Caco-2 (cell line): ENCODE measurements around the gene NCOR1. TPM values are rescaled to one million over a fixed set of nuclear protein-coding genes. Genes with fewer than 3 reads are reported as not detected.

Experiments used
- BruUV-seq: library from RNA; stranded (reverse); fragments of 400-500 nt; replicated peaks from 2 replicates; lab custom pipeline; 2021; lab: Mats Ljungman, UMichigan
- CTCF ChIA-PET: fragments of 300-600 bp; sonication (Branson Sonifier 250); formaldehyde crosslinking; loops from one replicate; lab custom pipeline; 2022; ENCODE audit warnings: antibody characterized with exemption; lab: Charles Lee
- POLR2A ChIA-PET: fragments of 300-600 bp; sonication (Branson Sonifier 250); formaldehyde crosslinking; loops from one replicate; lab custom pipeline; 2022; ENCODE audit warnings: antibody characterized with exemption; lab: Charles Lee
- DNase-seq, 2 experiments: peaks; one replicate each; pipeline versions ENCODE4 v3.0.0 to v3.0.0-alpha.2; 2020 to 2022
- H3K27me3 ChIP-seq: replicated peaks from 2 replicates; pipeline ENCODE4 v1.6.0; 2011; ENCODE audit warnings: low read length; ENCODE audit not compliant: control insufficient read depth, insufficient read depth
- H3K36me3 ChIP-seq: 2 replicates; pipeline ENCODE4 v1.5.1; 2011; ENCODE audit warnings: low read length; ENCODE audit not compliant: control insufficient read depth, insufficient read depth
- H3K4me1 ChIP-seq: fragments of 250-450 bp; sonication (Bioruptor Pico); 2 replicates; pipeline ENCODE4 v1.5.1; 2020; ENCODE audit warnings: mild to moderate bottlenecking
- H3K4me3 ChIP-seq: 2 replicates; pipeline ENCODE4 v1.5.1; 2011; ENCODE audit warnings: low read depth, mild to moderate bottlenecking, control low read depth, low read length
- H3K9me3 ChIP-seq: fragments of 250-450 bp; sonication (Bioruptor Pico); 2 replicates; pipeline ENCODE4 v1.5.1; 2020; ENCODE audit warnings: mild to moderate bottlenecking, moderate library complexity
- H3K27ac Mint-ChIP-seq: one replicate; pipeline ENCODE4 v1.8.0; 2022; ENCODE audit warnings: mixed read lengths; ENCODE audit not compliant: unreplicated experiment
- H3K27me3 Mint-ChIP-seq: one replicate; pipeline ENCODE4 v1.8.0; 2022; ENCODE audit warnings: mixed read lengths; ENCODE audit not compliant: insufficient read depth, unreplicated experiment
- H3K36me3 Mint-ChIP-seq: one replicate; pipeline ENCODE4 v1.8.0; 2022; ENCODE audit warnings: mild to moderate bottlenecking, mixed read lengths; ENCODE audit not compliant: insufficient read depth, unreplicated experiment
- H3K4me1 Mint-ChIP-seq: one replicate; pipeline ENCODE4 v1.8.0; 2022; ENCODE audit warnings: low read depth, mixed read lengths; ENCODE audit not compliant: unreplicated experiment
- H3K4me3 Mint-ChIP-seq: one replicate; pipeline ENCODE4 v1.8.0; 2022; ENCODE audit warnings: mild to moderate bottlenecking, moderate library complexity, mixed read lengths; ENCODE audit not compliant: unreplicated experiment
- H3K9me3 Mint-ChIP-seq: one replicate; pipeline ENCODE4 v1.8.0; 2022; ENCODE audit warnings: mixed read lengths; ENCODE audit not compliant: unreplicated experiment
- CTCF ChIP-seq, 2 experiments: fragments of 200-600 bp in 1 of 2; IDR thresholded peaks; 1 replicate in 1 of 2; 2 replicates in 1 of 2; pipeline versions ENCODE4 v1.5.1 to v1.8.0; 2011 to 2022; ENCODE audit warnings: antibody characterized with exemption in 1 of 2, control low read depth in 1 of 2, inconsistent platforms in 1 of 2, low read depth in 1 of 2, low read length in 1 of 2, mild to moderate bottlenecking in 1 of 2, moderate library complexity in 1 of 2; ENCODE audit not compliant: insufficient read depth in 1 of 2, severe bottlenecking in 1 of 2, unreplicated experiment in 1 of 2
- intact Hi-C: fragments of 100-400 bp; cut with micrococcal nuclease; formaldehyde crosslinking; loops from one replicate; pipeline ENCODE4 v1.10.0; 2022; ENCODE audit not compliant: unreplicated experiment
- total RNA-seq: library from RNA; stranded (reverse); gene quantifications from 2 replicates; pipeline ENCODE4 v1.2.3, GENCODE V29; 2022

NCOR1 gene
- total RNA-seq, 1 experiment from 2014 or later = 90.8 TPM

GRCh38 chr17:16003841-16004240 is 211.5 kb downstream of the NCOR1 start:
- Histone ChIP-seq H3K4me1 (no peaks in the 10 kb centered on the region), H3K4me3 (no peak overlapping the region), H3K36me3 (no peaks in the 10 kb centered on the region; the same call in 1 of the 2 replicates), H3K27me3 (no peaks in the 10 kb centered on the region), H3K9me3 (no peaks in the 10 kb centered on the region)
- peaks cover 79% of the 10 kb centered on the region for H3K36me3 Mint-ChIP-seq
- no peak for DNase-seq
- ChIA-PET POLR2A (no interaction called here), CTCF (no interaction called here)
- no TSS peak for BruUV-seq
- H3K4me3 Mint-ChIP-seq = no peak overlapping the region
- H3K27me3 Mint-ChIP-seq = no peaks in the 10 kb centered on the region
- H3K9me3 Mint-ChIP-seq = no peaks in the 10 kb centered on the region
- no peak overlapping the region for H3K27ac Mint-ChIP-seq
- intact Hi-C loops = no loop called here
- TF ChIP-seq CTCF (IDR thresholded peaks at IDR 0.05; ENCODE audit: insufficient read depth in 1 of 2, low read depth in 1 of 2, low read length in 1 of 2, severe bottlenecking in 1 of 2, unreplicated experiment in 1 of 2) = no peak
- H3K4me1 Mint-ChIP-seq = peaks cover 15% of the 10 kb centered on the region

- no peaks in the 10 kb centered on the region for H3K9me3 ChIP-seq
- no peaks in the 10 kb centered on the region for H3K27me3 ChIP-seq
- no peaks in the 10 kb centered on the region for H3K4me1 ChIP-seq
- Mint-ChIP-seq H3K4me3 (no peak overlapping the region), H3K4me1 (peaks cover 15% of the 10 kb centered on the region), H3K36me3 (peaks cover 73% of the 10 kb centered on the region), H3K9me3 (no peaks in the 10 kb centered on the region), H3K27ac (no peak overlapping the region), H3K27me3 (no peaks in the 10 kb centered on the region)
- ChIA-PET POLR2A (no interaction called here), CTCF (no interaction called here)
- DNase-seq = no peak
- BruUV-seq = no TSS peak
- H3K36me3 ChIP-seq = no peaks in the 10 kb centered on the region; the same call in 1 of the 2 replicates
- intact Hi-C loops = no loop called here
- TF ChIP-seq CTCF (IDR thresholded peaks at IDR 0.05; ENCODE audit: insufficient read depth in 1 of 2, low read depth in 1 of 2, low read length in 1 of 2, severe bottlenecking in 1 of 2, unreplicated experiment in 1 of 2) = no peak
- no peak overlapping the region for H3K4me3 ChIP-seq
Observed at GRCh38 chr17:16002708-16003260, 212.6 kb downstream of the NCOR1 start.

GRCh38 chr17:16001226-16001897 is 214.0 kb downstream of the NCOR1 start:
- no peak overlapping the region; the same call in 1 of the 2 replicates for H3K4me3 ChIP-seq
- Mint-ChIP-seq H3K27ac (peak overlapping the region; percentile 69), H3K4me3 (peak overlapping the region; percentile 82), H3K27me3 (no peaks in the 10 kb centered on the region), H3K4me1 (peaks cover 15% of the 10 kb centered on the region), H3K9me3 (no peaks in the 10 kb centered on the region), H3K36me3 (peaks cover 62% of the 10 kb centered on the region)
- no peaks in the 10 kb centered on the region for H3K4me1 ChIP-seq
- TF ChIP-seq CTCF (IDR thresholded peaks at IDR 0.05; ENCODE audit: insufficient read depth in 1 of 2, low read depth in 1 of 2, low read length in 1 of 2, severe bottlenecking in 1 of 2, unreplicated experiment in 1 of 2) = no peak
- H3K27me3 ChIP-seq = no peaks in the 10 kb centered on the region
- no peaks in the 10 kb centered on the region for H3K9me3 ChIP-seq
- CTCF ChIA-PET = no interaction called here
- no peaks in the 10 kb centered on the region; the same call in 1 of the 2 replicates for H3K36me3 ChIP-seq
- intact Hi-C loops = no loop called here
- BruUV-seq = no TSS peak
- POLR2A ChIA-PET = no interaction called here
- no peak for DNase-seq
